HG02840 (cell line): Measurements from ENCODE around the gene PCDHGB6.
"Not testable (repeated sequence)": the region's sequence is repeated elsewhere in the genome, so short reads cannot be mapped to it uniquely, and the experiment has no call there.

Experiments
- ATAC-seq: cut with Tn5 transposase; IDR thresholded peaks from one replicate; pipeline ENCODE4 v1.9.1; 2021; ENCODE audit warnings: mild to moderate bottlenecking, moderate library complexity, moderate number of reproducible peaks; ENCODE audit not compliant: unreplicated experiment, low FRiP score

Gene PCDHGB6

GRCh38 chr5:141407790-141408505, at the start of gene PCDHGB6:
Gene PCDHGB6, plus strand, starts transcription at chr5:141408021. Its CDS starts 182 bp downstream, at chr5:141408203.
- not testable (repeated sequence) for ATAC-seq

- ATAC-seq: peak; percentile 74
Measured at GRCh38 chr5:141359790-141360426, 47.9 kb upstream of the PCDHGB6 start, which contains the start of gene PCDHGB2. Gene PCDHGB2, plus strand, starts transcription at chr5:141359994. Its CDS starts 142 bp downstream, at chr5:141360136.

GRCh38 chr5:141360685-141361084, 47.1 kb upstream of the PCDHGB6 start:
- ATAC-seq: no peak

- ATAC-seq: no peak
Measured at GRCh38 chr5:141362719-141363118, 45.1 kb upstream of the PCDHGB6 start.

- no peak for ATAC-seq
Measured at GRCh38 chr5:141363952-141364660, 43.7 kb upstream of the PCDHGB6 start, which contains the start of gene PCDHGA5. Gene PCDHGA5, plus strand, starts transcription at chr5:141364162. Its CDS starts 169 bp downstream, at chr5:141364331.

GRCh38 chr5:141366016-141366896, 41.6 kb upstream of the PCDHGB6 start:
- no peak for ATAC-seq

- no peak for ATAC-seq
Measured at GRCh38 chr5:141369994-141370848, 37.6 kb upstream of the PCDHGB6 start, which contains the start of gene PCDHGB3. Gene PCDHGB3, plus strand, starts transcription at chr5:141370242. Its CDS starts 153 bp downstream, at chr5:141370395.

GRCh38 chr5:141371572-141372475, 36.0 kb upstream of the PCDHGB6 start:
- ATAC-seq: no peak

- no peak for ATAC-seq
Measured at GRCh38 chr5:141373673-141374317, 34.0 kb upstream of the PCDHGB6 start, which contains the start of gene PCDHGA6. Gene PCDHGA6, plus strand, starts transcription at chr5:141373891. Its CDS starts 193 bp downstream, at chr5:141374084.

GRCh38 chr5:141374627-141375026, 33.2 kb upstream of the PCDHGB6 start:
- ATAC-seq: no peak

- ATAC-seq: not testable (repeated sequence)
Measured at GRCh38 chr5:141375444-141376155, 32.2 kb upstream of the PCDHGB6 start.

GRCh38 chr5:141382469-141383294, 25.1 kb upstream of the PCDHGB6 start, which contains the start of gene PCDHGA7:
Gene PCDHGA7, plus strand, starts transcription at chr5:141382742. Its CDS starts 158 bp downstream, at chr5:141382900.
- ATAC-seq: no peak

GRCh38 chr5:141383345-141383744, 24.5 kb upstream of the PCDHGB6 start:
- ATAC-seq: no peak

GRCh38 chr5:141384471-141385267, 23.2 kb upstream of the PCDHGB6 start:
- ATAC-seq: no peak
